ENCODE measurements around the gene SNX15. TPM values are rescaled to one million over a fixed set of nuclear protein-coding genes. Genes with fewer than 3 reads are reported as not detected.
"Not testable (repeated sequence)": the region's sequence is repeated elsewhere in the genome, so short reads cannot be mapped to it uniquely, and the experiment has no call there.

The SNX15 gene, protein sequence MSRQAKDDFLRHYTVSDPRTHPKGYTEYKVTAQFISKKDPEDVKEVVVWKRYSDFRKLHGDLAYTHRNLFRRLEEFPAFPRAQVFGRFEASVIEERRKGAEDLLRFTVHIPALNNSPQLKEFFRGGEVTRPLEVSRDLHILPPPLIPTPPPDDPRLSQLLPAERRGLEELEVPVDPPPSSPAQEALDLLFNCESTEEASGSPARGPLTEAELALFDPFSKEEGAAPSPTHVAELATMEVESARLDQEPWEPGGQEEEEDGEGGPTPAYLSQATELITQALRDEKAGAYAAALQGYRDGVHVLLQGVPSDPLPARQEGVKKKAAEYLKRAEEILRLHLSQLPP
- total RNA-seq = 10 to 100 TPM; 17.0 to 22.5 TPM
- polyA plus RNA-seq (ENCODE audit: insufficient read depth, low read depth, low replicate concordance) = 15.6 TPM
- long read RNA-seq, donor 1, transcript SNX15-202 (8 exons, 1,939 nt) = major isoform, 22 of 22 reads
- long read RNA-seq, donor 1, partial matches to known transcripts = 0 of 22 reads
- long read RNA-seq, donor 1, other reads (novel, unspliced or antisense) = 0 of 22 reads
- long read RNA-seq, donor 2, transcript SNX15-202 (8 exons, 1,939 nt) = major isoform, 7 of 7 reads
- long read RNA-seq, donor 2, partial matches to known transcripts = 0 of 7 reads
- long read RNA-seq, donor 2, other reads (novel, unspliced or antisense) = 0 of 7 reads

DNA sequence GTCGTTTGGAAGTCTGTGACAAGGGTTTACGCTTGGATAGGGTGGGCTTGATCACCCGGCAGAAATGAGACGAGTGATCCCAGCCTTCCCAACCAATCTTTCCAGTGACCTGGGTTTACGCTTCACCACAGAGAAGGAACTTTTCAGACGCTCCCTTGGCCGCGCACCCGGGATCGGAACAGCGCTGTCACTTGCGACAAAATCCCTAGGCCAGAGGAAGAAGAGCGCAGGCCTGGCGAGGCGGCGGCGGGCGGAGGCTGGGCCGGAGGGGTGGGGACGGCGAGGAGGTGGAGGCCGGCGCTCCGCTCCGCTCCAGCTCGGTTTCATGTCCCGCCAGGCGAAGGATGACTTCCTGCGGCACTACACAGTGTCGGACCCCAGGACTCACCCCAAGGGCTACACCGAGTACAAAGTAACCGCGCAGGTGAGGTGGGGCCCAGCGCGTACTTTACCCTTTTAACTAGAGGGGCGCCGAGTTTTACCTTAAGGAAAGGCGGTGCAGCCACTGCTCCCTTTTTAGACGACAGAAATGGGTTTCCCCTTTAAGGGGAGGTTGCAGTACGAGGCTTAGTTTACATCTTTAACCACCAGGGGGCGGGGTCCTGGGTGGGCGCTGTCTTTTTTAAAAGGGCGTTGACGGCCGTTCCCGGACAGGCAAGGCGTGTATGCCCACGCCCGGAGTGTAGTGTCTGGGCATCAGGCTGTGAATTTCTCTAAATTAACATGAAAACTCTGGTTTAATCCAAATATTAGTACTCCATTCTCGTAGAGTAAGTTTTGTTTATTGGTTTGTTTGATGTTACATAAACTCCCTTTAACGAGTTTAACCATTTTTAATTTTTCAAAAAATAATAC is at the start of gene SNX15:
TSS of gene SNX15 (plus strand) at position 227 of the 855 bp plus-strand sequence. CDS start at position 326, 99 bp downstream.
- Histone ChIP-seq H3K27ac (peak within 1 kb of the TSS; percentile 82 to 88), H3K36me3 (ENCODE audit: low read depth, missing control alignments) (no peaks in the 10 kb centered on the region), H3K4me1 (peaks cover 3% of the 10 kb centered on the region), H3K4me3 (peak within 1 kb of the TSS; percentile 65 to 69), H3K9me3 (no peaks in the 10 kb centered on the region), H3K27me3 (no peaks in the 10 kb centered on the region)
- 0 to 1% methylated on average over 41 to 51 of the region's 51 CpGs for WGBS, 2 donors
- peak; percentile 98 for DNase-seq
- TF ChIP-seq, protein P1, sequence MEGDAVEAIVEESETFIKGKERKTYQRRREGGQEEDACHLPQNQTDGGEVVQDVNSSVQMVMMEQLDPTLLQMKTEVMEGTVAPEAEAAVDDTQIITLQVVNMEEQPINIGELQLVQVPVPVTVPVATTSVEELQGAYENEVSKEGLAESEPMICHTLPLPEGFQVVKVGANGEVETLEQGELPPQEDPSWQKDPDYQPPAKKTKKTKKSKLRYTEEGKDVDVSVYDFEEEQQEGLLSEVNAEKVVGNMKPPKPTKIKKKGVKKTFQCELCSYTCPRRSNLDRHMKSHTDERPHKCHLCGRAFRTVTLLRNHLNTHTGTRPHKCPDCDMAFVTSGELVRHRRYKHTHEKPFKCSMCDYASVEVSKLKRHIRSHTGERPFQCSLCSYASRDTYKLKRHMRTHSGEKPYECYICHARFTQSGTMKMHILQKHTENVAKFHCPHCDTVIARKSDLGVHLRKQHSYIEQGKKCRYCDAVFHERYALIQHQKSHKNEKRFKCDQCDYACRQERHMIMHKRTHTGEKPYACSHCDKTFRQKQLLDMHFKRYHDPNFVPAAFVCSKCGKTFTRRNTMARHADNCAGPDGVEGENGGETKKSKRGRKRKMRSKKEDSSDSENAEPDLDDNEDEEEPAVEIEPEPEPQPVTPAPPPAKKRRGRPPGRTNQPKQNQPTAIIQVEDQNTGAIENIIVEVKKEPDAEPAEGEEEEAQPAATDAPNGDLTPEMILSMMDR (IDR thresholded peaks at IDR 0.05) = peak; percentile 78 to 88 (median 86)
- no peak for TF ChIP-seq POLR2A (IDR thresholded peaks at IDR 0.05)
- intact Hi-C loops (cut with DNase I; ENCODE audit: low total_unique reads) = no loop called here

DNA sequence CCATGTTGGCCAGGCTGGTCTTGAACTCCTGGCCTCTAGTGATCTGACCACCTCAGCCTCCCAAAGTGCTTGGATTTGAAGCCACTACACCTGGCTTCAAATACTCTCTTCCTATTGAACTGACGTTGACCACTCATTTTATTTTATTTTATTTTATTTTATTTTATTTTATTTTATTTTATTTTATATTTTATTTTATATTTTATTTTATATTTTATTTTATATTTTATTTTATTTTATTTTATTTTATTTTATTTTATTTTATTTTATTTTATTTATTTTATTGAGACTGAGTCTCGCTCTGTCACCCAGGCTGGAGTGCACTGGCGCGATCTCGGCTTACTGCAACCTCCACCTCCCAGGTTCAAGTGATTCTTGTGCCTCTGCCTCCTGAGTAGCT is 43.9 kb upstream of the SNX15 start:
- H3K27ac ChIP-seq; H3K9me3 ChIP-seq; H3K27me3 ChIP-seq; intact Hi-C loops (cut with DNase I; ENCODE audit: low total_unique reads); DNase-seq; H3K36me3 ChIP-seq (ENCODE audit: low read depth, missing control alignments); H3K4me1 ChIP-seq; H3K4me3 ChIP-seq: not testable (repeated sequence)
- WGBS, 2 donors = 89 to 93% methylated on average over 5 of the region's 5 CpGs

DNA sequence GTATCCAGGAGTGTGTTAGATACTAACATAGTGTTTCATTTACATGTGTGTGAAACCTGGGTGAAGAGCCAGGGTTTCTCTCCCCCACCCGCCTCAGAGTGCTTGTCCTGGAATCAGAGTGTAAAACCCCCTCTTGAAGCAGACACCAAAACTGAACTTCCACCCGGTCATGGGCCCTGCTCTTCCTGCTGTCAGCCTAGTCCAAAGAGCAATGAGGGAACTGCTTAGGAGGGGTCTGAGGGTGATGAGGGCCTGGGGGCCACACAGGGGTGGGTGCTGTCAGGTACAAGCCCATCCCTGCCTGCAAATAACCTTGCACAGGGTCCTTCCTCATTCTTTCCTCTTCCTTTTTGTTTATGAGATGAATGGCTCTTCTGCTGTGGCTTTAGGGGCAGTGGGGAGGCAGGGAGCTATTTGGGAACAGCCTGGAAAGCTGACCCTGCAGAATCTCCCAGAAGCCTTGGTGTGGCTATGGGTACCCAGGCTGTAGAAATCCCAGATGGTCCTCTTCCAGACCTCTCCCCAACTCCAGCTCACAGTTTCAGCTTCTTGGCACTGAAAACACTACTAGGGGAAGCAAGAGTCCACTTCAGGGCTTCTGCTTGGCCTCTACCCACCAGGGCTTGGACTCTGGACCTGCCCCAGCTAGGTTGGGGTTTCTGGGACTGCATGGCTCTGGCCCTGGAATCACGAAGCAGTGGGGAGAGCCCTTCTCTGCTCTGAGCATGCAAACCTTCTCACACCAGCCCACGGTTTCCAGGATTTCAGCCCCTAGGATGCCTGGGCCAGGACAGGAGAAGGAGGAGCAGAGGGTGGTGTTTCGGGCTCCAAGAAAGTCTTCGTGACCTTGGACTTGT is 39.0 kb upstream of the SNX15 start:
- Histone ChIP-seq H3K4me3 (no peak overlapping the region), H3K9me3 (no peaks in the 10 kb centered on the region), H3K27ac (no peak overlapping the region), H3K27me3 (no peaks in the 10 kb centered on the region), H3K4me1 (no peaks in the 10 kb centered on the region), H3K36me3 (ENCODE audit: low read depth, missing control alignments) (no peaks in the 10 kb centered on the region)
- no peak for DNase-seq
- intact Hi-C loops (cut with DNase I; ENCODE audit: low total_unique reads) = no loop called here
- TF ChIP-seq, protein P1 (IDR thresholded peaks at IDR 0.05) = no peak
- TF ChIP-seq POLR2A (IDR thresholded peaks at IDR 0.05) = no peak
- WGBS, 2 donors = 88 to 93% methylated on average over 5 to 6 of the region's 6 CpGs

DNA sequence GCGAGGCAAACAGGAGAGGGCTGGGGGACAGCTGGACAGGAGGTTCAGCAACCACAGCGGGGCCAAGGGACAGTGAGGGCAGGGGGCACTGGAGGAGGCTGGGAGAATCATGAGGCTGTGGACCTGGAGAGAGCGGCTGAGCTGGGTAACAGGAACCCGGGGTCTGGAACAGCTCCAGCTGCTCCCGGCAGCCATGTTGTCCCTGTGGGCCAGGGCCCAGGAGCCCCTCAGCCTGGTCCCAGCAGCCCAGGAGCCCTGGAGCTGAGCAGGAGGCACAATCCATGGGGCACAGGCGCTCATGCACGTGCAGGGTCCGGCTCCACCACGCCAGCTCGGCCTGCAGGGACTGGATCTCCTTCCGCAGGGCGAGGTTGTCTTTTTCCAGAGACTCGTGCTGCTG is 37.8 kb upstream of the SNX15 start:
- Histone ChIP-seq H3K4me1 (no peaks in the 10 kb centered on the region), H3K9me3 (no peaks in the 10 kb centered on the region), H3K4me3 (no peak overlapping the region), H3K27me3 (no peaks in the 10 kb centered on the region), H3K36me3 (ENCODE audit: low read depth, missing control alignments) (no peaks in the 10 kb centered on the region), H3K27ac (no peak overlapping the region)
- 75 to 89% methylated on average over 5 to 13 of the region's 13 CpGs for WGBS, 2 donors
- intact Hi-C loops (cut with DNase I; ENCODE audit: low total_unique reads) = no loop called here
- no peak for TF ChIP-seq POLR2A (IDR thresholded peaks at IDR 0.05)
- TF ChIP-seq, protein P1 (IDR thresholded peaks at IDR 0.05) = no peak
- DNase-seq = no peak

All from testis (tissue), 5 donors.